Astrocyte of the spinal cord (primary cell): ENCODE results near the gene SORL1-AS1.
"Not testable (repeated sequence)": the region's sequence is repeated elsewhere in the genome, so short reads cannot be mapped to it uniquely, and the experiment has no call there.

ENCODE experiments used
- DNase-seq: peaks from one replicate; pipeline ENCODE4 v3.0.0; 2011; ENCODE audit warnings: low read depth, low spot score
- H3K4me3 ChIP-seq: 2 replicates; pipeline ENCODE4 v1.5.1; 2011; ENCODE audit warnings: low read depth, mild to moderate bottlenecking, low read length, moderate library complexity
- CTCF ChIP-seq: IDR thresholded peaks from 2 replicates; pipeline ENCODE4 v1.5.1; 2012; ENCODE audit warnings: low read depth, mild to moderate bottlenecking, low read length, inconsistent platforms
- in situ Hi-C: cut with HindIII; loops from 2 replicates; pipeline ENCODE4 v1.10.0; 2017; ENCODE audit warnings: low sequenced_read_pairs

The SORL1-AS1 gene

DNA sequence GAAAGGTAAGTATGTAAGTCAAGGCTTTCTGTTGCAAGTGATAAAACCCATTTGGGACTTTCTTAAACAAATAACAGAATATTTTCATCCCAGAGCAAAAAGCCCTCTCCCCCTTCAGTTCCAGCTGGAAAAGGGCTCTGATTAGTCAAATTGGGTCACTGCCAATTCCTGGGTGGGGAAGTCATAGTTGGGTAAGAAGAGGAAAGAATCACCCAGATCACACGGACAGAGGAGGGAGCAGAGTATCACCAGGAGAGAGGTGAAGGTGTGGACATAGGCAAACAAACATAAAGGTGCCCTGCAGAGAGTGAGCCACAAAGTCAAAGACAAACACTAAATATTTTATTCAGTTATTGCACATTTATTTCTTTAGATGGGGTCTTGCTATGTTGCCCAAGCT lies 36.9 kb downstream of the SORL1-AS1 start:
- no peak for TF ChIP-seq CTCF
- in situ Hi-C loops, result no loop called here
- DNase-seq, result no peak
- H3K4me3 ChIP-seq, result no peak overlapping the region

- no peak for DNase-seq
- in situ Hi-C loops, result no loop called here
- H3K4me3 ChIP-seq, result no peak overlapping the region
- no peak for TF ChIP-seq CTCF
These were observed 38.4 kb downstream of the SORL1-AS1 start for GRCh38 chr11:121414141-121414913.

GRCh38 chr11:121412711-121413415 lies 39.9 kb downstream of the SORL1-AS1 start:
- in situ Hi-C loops, result no loop called here
- DNase-seq, result no peak
- no peak for TF ChIP-seq CTCF
- no peak overlapping the region for H3K4me3 ChIP-seq

- in situ Hi-C loops, result no loop called here
- no peak for TF ChIP-seq CTCF
- no peak for DNase-seq
- no peak overlapping the region for H3K4me3 ChIP-seq
These were observed 40.7 kb downstream of the SORL1-AS1 start for GRCh38 chr11:121412000-121412587.

GRCh38 chr11:121411330-121411729 lies 41.4 kb downstream of the SORL1-AS1 start:
- DNase-seq, H3K4me3 ChIP-seq, in situ Hi-C loops: not testable (repeated sequence)

DNA sequence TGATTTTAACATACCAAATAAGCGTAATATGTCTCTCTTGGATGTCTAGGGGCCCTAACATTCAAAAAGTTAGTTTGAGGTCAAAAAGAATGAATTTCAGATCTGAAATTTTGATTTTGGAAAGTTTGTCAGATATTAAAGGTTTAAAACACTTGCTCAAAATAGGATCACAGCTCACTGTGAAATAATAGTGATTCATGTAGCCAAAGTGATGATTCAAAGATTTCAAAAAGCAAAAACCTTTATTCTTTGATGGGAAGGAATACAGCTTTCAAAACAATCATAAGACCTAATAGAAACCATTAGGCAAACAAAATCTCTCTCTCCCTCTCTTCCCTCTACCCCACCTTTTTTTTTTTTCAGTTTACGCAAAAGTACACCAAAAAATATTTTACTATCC lies 42.7 kb downstream of the SORL1-AS1 start:
- H3K4me3 ChIP-seq, in situ Hi-C loops, DNase-seq: not testable (repeated sequence)

DNA sequence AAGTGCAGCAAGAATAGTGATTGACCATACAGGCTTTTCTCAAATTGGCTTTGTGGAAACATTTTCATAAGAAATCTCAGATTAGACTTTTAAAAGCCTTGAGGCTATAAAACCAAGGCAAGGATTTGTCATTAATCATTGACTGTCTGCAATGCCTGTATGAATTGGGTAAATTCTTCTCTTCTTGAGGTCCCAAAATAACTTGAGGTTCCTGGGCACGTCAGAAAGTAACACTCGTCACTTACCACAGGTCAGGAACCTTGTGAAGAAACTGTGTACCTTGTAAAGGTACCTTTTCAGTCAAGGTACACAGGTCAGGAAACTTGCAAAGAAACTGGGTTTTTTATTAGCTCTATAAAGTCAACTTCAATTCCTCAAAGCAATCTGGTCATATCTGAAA lies 43.9 kb downstream of the SORL1-AS1 start:
- no peak for TF ChIP-seq CTCF
- in situ Hi-C loops, result no loop called here
- H3K4me3 ChIP-seq, result no peak overlapping the region
- no peak for DNase-seq
